GM19463 (cell line): ENCODE results near the gene SPNS2.

Experiments
- ATAC-seq: cut with Tn5 transposase; IDR thresholded peaks from one replicate; pipeline ENCODE4 v1.9.1; 2021; ENCODE audit warnings: mild to moderate bottlenecking, moderate library complexity; ENCODE audit not compliant: unreplicated experiment

Gene SPNS2

GRCh38 chr17:4548721-4549531 lies 50.2 kb downstream of the SPNS2 start:
- ATAC-seq = no peak

- ATAC-seq = no peak
Observed at GRCh38 chr17:4549781-4550533, 51.3 kb downstream of the SPNS2 start.

DNA sequence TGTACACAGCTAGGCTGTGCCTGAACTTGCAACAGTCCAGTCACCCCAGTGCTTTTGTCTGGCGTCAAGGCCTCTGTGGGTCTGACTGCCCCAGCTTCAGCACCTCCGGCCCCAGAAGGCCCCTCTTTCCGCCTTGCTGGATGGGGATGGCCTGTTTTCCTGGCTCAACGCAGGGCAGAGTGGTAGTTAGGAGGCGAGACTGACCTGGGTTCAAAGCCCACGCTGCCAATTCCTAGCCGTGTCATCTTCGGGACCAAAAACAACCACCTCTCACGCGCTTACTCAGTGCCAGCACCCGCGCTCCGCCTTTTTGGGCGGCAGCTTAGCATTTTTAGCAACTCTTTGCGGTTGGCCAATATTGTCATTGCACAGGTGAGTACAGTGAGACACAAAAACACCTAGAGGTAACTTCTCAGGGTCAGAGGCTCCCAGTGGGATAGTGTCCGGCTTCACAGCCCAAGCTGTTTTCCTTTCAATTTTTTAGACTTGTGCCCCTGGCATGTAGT lies 51.9 kb downstream of the SPNS2 start:
- ATAC-seq = no peak

DNA sequence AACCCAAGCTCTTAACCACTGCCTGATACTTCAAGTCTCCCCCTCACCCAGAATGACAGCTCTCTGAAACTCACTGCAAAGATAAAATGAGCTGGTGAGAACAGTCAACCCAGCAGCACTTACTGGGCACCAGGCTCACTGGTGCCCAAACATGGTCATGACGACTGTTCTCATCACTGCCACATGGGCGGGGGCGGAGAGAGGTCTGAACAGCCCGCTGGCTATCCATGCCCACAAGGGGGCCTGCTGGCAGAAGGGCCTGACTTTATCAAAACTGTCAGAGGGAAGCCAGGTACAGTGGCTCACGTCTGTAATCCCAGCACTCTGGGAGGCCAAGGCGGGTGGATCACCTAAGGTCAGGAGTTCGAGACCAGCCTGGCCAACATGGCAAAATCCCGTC lies 52.5 kb downstream of the SPNS2 start:
- ATAC-seq = no peak

GRCh38 chr17:4551796-4552525 lies 53.3 kb downstream of the SPNS2 start:
- ATAC-seq = no peak

- no peak for ATAC-seq
Observed at GRCh38 chr17:4553669-4554068, 55.0 kb downstream of the SPNS2 start.

GRCh38 chr17:4554441-4554996 lies 55.8 kb downstream of the SPNS2 start:
- ATAC-seq = no peak

GRCh38 chr17:4554997-4555799 lies 56.5 kb downstream of the SPNS2 start, which contains the start of gene MYBBP1A:
MYBBP1A (minus strand) TSS chr17:4555384; CDS start chr17:4555324, 60 bp downstream.
- peak; percentile 77 for ATAC-seq

DNA sequence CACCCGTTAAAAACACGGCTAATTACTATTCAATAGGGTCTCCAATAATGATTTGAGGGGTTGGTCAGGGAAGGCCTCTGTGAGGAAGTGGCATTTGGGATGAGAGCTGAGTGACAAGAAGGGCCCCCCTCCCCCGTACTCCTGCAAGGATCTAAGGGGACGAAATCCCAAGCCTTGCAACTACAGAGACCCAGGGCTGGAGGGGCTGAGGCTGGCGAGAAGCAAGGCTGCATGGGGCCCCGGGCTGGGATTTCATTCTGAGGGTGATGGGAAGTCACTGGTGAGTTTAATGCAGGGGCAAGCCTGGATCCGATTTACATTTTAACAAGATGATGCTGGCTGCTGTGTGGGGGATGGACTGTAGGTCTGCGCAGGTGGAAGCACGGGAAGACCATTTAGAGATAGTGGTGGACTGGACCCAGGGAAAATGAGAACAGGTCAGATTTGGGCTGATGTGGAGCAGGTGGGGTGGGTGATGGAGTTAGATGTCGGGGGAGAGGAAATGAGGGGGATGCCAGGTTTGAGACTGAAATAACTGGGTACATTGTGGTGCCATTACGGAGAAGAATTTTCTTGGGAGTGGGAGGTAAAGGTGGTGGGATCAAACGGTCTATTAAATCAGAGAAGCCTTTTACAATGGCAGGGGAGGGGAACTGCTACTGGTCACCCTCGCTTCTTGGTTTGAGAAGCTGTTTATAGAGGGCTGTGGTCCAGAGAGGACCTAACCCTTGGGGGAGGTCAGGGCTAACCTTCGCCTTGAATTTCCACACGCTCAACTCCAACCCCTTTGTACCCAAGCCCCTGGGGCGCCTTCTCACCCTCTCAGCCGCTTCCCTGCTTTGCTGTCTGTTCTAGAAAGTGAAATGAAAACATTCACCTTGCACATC lies 57.4 kb downstream of the SPNS2 start:
- no peak for ATAC-seq

GRCh38 chr17:4556996-4557395 lies 58.3 kb downstream of the SPNS2 start:
- no peak for ATAC-seq

DNA sequence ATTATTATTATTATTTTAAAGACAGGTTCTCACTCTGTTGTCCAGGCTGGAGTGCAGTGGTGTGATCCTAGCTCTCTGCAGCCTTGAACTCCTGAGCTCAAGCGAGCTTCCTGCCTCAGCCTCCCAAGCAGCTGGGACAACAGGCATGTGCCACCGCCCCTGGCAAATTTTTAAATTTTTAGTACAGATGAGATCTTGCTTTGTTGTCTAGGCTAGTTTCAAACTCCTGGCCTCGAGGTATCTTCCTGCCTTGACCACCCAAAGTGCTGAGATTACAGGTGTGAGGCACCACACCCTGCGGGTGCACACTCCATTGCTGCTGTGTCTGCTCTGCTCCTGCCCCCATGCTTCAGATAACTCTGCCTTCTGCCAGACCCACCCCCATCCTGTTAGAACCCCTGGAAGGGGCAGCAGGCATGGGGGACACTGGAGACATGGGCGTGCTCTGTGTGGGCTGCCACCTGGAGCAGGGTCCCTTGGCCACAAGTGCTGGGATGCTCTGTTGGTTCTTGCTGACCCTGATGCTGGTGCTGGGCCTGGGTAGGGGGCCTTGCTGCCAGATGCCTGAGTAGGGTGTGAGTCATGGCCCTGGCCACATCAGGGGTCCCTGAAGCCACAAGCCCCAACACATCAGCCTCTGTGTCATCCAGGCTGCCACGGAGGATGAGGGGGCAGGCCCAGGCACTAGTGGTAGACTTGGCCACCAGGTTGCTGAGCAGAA lies 59.1 kb downstream of the SPNS2 start:
- no peak for ATAC-seq

DNA sequence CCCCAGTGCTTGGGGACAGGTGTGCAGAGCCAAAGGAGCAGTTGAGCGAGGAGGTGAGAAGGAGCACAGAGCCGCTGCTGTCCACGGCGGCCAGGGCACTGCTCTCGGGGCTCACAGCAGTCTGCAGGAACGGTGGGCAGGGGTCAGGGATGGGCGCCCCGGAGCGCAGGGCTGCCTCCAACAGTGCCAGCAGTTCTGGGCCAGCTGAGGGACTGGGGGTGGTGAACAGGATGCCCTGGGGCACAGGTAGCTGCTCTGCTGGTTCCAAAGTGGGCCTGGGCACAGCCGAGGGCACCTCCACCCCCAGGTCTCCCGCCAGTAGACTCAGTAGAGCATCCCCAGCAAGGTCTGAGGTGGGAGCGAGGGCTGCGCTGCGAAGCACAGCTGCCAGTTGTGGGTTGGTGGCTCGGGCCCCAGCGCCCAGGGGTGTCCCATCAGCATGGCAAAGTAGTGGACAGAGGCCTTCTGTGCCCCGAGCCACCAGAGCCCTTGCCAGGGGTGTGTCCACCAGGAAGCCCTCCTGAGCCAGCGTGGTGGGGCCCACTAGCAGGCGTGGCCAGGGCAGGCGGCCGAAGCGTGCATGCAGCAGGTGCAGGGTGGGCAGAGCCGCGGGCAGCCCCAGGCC lies 59.8 kb downstream of the SPNS2 start:
- ATAC-seq = no peak

DNA sequence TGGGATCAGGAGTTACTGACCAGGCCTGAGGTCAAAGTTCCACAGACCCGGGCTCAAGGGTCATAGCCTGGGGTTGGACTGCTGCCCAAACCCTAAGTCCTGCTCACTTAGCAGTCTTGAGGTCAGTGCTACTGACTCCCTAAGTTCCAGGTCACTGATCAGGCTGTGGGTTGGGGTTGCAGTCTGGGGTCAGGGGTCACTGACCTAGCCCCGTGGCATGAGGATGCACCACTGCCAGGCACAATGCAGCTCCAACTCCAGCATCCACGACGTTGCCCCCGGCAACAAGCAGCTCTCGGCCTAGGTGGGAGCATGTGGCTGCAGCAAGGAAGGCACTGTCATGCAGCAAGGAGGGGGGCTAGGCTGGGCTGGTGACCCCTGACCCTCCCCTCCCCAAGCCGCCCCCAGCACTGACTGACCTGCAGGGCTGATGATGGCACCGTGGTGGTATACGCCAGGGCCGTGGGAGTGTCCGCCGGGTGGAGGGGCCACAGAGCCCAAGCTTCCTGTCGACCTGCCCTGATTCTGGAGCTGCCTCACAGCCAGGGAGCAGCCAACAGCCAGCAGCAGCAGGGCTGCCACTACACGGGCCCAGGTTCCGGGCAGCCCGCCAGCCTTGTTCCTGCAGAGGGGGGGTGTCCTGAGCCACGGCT lies 60.6 kb downstream of the SPNS2 start:
- no peak for ATAC-seq

DNA sequence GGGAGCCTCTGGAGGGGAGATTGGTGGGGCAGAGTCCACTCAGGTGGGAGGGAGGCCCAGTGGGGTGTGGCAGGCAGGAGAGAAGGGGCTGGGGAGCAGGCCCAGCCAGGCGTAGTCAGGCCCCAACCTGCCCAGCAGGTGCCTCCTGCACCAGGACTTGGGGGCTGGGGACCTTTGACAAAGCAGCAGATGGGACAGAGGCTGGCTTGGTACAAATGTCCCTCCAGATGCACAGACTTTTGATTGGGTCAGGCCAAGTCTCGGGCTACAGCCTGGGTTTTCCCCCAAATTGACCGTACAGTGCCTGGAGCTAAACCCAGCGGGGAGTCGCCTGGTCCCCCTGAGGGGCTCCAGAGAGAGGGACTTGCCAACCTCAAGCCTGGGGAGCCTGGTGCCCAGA lies 61.3 kb downstream of the SPNS2 start:
- no peak for ATAC-seq

DNA sequence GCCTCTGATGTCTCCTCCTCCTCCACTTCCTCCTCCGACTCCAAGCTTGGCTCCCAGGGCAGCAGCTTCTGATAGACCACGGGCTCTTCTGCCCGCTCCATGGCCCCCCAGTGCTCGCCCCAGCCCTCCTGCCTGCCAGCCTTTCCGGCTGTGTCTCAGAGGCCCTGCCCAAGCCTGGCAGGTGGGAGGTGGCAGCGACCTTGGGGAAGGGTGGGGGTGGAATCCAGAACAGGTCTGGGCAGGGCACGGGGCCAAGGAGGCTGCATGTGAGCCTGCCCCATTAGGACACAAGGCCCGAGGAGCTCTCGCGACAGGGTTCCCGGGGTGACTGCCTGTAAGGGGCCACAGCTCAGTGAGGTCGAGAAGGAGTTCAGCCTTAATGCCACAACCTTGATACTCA lies 61.7 kb downstream of the SPNS2 start, which contains the start of gene GGT6:
TSS of gene GGT6 (minus strand) at position 157 of the 400 bp plus-strand sequence. CDS start at position 101, 56 bp downstream.
- ATAC-seq = no peak

DNA sequence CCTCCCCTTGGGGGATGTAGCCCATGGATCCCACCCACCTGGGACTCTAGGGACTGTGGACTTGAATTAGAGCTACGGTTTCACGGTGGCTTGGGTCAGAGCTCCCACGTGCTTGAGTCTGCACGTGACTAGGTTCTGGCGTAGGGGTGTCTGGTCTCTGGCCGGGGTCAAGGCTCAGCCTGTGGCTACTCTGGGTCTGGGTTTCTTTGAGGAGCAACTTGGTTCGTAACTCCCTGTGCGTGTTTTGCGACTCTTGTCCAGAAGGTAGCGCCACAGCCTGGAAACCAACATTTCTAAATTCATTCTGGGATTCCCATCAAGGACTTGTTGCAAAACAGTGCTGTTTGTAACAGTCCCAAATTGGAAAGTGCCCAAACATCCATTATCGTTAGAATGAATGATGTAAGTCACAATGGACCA lies 62.2 kb downstream of the SPNS2 start:
- no peak for ATAC-seq
